HG03558 (cell line): ENCODE data around the gene PANK1.
"Not testable (repeated sequence)": the region's sequence is repeated elsewhere in the genome, so short reads cannot be mapped to it uniquely, and the experiment has no call there.

Experiments used
- ATAC-seq: cut with Tn5 transposase; IDR thresholded peaks from one replicate; pipeline ENCODE4 v1.9.1; 2021; ENCODE audit warnings: moderate number of reproducible peaks; ENCODE audit not compliant: unreplicated experiment; ENCODE audit errors: extremely low read depth

PANK1 gene

DNA sequence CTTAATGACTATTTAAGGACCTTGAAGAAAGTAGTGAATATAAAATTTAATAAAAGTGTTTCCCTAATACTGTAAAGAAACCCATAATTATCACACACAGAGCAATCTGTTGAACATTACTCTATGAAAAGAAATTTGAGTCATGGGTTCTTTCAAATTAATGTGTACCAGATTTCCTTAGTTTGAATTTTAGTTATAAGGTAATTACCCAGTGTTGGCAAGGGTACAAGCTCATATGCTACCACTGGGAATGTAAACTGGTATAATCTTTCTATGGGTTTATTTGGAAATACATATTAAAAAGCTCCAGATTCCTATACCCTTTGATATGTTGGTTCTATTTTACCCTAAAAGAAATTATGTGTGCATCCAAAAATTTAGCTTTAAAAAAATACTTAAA is 22.9 kb downstream of the PANK1 start:
- no peak for ATAC-seq

DNA sequence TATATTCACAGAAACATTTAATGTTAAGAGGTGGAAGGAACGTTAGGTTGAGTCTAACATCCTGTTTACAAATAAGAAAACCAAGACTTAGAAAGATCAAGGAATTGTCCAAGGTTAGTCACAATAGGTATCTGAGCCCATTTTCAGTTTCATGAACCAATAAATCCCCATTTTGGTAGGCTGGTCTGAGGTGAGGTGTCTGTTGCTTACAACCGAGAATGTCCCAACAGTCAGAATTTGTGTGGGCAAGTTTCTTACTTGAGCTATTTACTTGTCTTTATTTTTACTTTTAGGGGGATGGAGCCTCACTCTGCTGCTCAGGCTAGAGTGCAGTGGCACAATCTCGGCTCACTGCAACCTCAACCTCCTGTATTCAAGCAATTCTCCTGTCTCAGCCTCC is 23.6 kb downstream of the PANK1 start:
- no peak for ATAC-seq

GRCh38 chr10:89620296-89620695 is 24.7 kb downstream of the PANK1 start:
- not testable (repeated sequence) for ATAC-seq

DNA sequence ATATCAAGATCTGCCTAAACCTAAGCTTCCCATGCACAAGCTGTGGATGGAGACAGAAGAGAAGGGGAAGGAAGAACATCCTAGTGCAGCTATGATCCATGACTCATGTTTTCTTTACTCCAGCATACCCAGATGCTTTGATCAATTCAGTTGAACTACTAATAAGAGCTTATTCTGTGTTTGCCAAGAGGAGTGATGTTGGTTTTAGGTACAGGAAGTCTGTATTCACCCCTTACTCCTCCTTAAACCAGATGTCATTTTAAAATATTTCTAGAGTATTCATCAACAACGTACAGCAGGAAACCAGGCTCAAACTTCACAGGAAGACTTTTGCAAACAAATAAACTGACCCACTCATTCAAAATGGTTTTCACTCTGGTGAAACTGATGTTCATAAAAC is 29.2 kb downstream of the PANK1 start:
- no peak for ATAC-seq

DNA sequence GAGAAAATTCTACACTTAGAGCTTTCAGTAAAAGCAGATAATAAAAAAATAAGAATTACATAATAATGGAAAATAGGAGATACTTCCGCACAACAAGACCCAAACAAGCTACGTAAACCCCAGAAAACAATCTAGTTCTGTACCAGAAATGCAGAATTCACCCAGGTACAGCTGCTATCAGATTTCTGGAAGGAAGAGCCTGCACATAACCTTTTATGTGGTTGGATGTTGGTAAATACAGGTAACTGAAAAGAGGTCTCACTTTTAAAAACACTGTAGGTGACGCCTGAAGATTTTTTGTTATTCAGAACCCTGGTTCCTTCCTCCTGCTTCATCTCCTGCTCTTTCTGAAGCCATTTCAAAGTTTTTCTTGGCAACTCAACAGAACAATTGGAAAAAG is 29.9 kb downstream of the PANK1 start:
- no peak for ATAC-seq

GRCh38 chr10:89613582-89613981 is 31.5 kb downstream of the PANK1 start:
- no peak for ATAC-seq

DNA sequence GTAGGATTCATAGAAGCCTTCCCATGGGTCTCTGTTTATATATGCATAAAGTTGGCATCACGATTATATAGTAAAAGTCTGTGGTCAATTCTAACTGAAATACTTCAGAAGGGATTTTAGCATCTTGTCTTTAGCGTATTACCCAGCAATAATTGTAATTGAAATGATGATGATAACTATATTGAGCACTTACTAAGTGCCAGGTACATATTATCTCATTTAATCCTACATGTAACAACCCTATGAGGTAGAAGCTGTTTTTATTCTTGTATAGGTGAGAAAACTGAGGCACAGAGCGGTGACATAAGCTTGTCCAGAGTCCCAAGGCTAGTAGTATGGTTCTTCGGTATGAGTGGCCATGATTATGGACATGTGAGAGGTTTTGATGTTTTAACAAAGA is 33.8 kb downstream of the PANK1 start:
- no peak for ATAC-seq

DNA sequence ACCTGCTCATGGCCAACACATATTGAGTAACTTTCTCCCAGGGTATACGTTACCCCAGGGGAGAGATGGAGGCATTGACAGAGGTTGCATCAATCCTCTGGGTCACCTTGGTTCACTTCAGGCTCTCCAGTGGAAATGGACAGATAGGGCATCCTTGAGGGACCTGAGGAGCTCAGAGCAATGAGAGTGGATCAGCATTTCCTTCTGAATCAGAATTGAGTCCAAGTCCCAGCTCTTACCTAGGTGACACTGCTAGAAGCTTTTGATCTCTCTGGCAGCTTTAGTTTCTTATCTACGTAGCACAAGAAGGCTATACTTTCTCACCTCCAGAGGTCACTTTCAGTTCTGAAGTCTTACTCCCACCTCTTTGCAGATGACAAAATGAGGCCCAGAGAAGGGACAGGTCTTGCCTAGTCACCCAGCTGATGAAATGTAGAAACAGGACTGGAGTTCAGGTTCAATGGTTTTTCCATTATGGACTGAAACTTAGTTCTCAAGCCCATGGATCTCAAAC is 35.2 kb downstream of the PANK1 start:
- ATAC-seq = peak; percentile 90

DNA sequence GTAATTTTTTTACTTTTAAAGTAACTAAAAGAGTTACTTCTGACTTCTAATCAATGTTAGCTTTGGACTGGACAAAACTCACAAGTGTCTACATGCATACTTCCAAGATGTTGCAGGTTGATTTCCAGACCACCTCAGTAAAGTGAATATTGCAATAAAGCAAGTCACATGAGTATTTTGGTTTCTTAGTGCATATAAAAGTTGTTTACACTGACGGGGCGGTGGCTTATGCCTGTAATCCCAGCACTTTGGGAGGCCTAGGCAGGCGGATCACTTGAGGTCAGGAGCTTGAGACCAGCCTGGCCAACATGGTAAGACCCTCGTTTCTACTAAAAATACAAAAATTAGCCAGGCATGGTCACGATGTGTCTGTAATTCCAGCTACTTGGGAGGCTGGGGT is 40.8 kb downstream of the PANK1 start:
- no peak for ATAC-seq

DNA sequence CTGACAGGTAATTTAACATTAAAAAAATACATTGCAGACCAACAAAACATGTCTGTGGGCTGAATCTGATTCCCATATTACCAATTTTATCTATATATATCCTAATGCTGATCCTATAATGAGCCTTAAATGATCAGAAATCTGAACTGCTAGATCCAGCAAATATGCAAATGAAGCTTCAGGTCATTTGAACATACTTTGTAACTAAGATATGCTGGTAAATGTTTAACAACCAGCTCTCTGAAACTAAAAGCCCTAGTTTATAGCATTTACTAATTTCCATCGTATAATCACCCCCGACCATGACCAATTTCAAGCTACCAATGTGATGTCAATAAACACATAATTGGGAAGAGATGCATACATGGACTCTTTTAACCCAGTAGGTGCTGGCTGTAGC is 42.1 kb downstream of the PANK1 start:
- ATAC-seq = no peak

- ATAC-seq = no peak
These were observed 43.2 kb downstream of the PANK1 start for GRCh38 chr10:89601728-89602361.

DNA sequence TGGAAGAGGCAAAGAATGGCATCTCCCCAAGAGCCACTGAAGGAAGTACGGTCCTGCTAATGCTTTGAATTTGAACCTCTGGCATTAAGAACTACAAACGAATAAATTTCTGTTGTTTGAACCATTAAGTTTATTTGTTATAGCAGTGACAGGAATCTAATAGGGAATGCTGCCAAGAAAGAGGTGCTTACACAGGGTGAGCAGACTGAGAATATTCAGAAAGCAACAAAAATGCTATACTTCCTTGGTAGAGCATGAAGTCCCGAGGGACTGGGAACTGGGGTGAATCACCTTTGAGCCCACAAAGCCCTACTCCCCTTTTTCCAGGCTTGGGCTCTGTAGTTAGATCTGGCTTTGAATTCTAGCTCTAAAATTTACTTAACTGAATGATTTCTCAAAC is 45.0 kb downstream of the PANK1 start:
- ATAC-seq = no peak

GRCh38 chr10:89593043-89593442 is 52.0 kb downstream of the PANK1 start:
- ATAC-seq = no peak

- no peak for ATAC-seq
These were observed 52.5 kb downstream of the PANK1 start for GRCh38 chr10:89592539-89592938.

- no peak for ATAC-seq
These were observed 53.2 kb downstream of the PANK1 start for GRCh38 chr10:89591796-89592271.

GRCh38 chr10:89591111-89591795 is 53.8 kb downstream of the PANK1 start:
- no peak for ATAC-seq

DNA sequence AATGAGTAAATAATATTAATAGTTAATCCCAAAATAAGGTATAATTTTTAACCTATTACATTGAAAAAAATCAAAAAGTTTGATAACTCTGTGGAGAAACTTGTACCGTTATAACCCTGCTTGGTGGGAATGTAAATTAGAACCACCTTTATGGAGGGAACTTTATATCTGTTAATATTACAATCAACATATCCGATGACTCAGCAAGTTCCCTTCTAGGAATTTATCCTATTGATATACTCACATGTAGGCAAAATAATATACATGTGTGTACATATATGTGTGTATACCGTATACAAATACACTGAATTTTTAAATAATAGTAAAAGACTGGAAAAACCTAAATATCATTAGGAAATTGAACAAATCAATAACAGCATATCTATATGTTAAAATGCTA is 54.7 kb downstream of the PANK1 start:
- no peak for ATAC-seq

DNA sequence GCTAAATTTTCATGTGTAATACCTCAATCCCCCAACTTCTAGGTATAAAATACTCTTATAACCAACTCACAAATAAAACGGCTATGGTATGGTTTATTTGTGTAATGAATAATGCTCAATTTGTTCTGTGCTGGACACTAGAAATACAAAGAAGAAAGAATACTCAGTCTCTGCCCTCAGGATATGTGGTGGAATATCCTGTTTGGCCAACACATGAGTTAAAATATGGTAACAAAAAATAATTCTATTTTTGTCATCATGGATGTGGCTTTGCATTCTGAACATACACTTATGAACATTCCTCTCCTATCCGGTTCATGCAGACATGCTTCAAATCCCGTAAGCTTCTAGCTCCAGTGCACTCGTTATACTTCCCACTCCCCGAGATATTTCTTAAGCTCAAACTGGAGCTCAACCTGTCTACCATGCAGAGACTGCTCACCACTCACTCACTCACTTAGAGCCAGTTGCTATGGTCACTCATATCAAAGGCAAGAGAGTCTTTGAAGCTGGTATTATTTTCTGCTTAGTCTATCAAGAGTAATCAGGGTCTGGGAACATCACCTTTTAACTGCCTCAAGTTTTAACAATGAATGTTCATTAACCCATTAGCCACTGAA is 55.8 kb downstream of the PANK1 start:
- ATAC-seq = no peak

- ATAC-seq = no peak
These were observed 56.4 kb downstream of the PANK1 start for GRCh38 chr10:89588671-89589070.

GRCh38 chr10:89582022-89582421 is 63.0 kb downstream of the PANK1 start:
- ATAC-seq = no peak

DNA sequence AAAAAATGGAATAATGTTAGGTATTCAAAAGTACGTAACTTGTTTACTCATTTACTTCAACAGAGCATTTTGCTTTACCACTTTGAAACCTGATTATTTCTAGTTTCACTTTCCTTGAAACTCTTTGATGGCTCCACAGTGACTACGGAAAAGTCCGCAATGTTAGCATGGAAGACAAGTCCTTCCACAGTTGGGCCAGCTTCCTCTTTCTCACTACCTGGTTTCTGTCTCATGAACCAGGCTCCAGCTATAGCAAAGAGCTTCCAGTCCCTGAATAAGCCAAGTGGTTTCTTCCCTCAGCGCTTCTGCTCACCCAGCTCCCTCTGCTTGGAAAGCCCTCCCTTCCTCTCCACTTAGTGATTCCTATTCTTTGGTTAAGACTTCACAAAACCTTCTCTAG is 64.8 kb downstream of the PANK1 start:
- no peak for ATAC-seq
